Osteoblast (primary cell): ENCODE measurements around the gene RRAS2. TPM values are rescaled to one million over a fixed set of nuclear protein-coding genes. Genes with fewer than 3 reads are reported as not detected.

Experiments used
- DNase-seq: peaks from one replicate; pipeline ENCODE4 v3.0.0; 2011; ENCODE audit warnings: low spot score, mixed read lengths; ENCODE audit not compliant: insufficient read length; ENCODE audit errors: missing footprints
- H2AFZ ChIP-seq: 2 replicates; pipeline ENCODE4 v1.6.0; 2011; ENCODE audit warnings: mild to moderate bottlenecking, low read length
- H3K27ac ChIP-seq: 2 replicates; pipeline ENCODE4 v1.5.1; 2011; ENCODE audit warnings: mild to moderate bottlenecking, low read depth, low read length, moderate library complexity
- H3K27me3 ChIP-seq: 2 replicates; pipeline ENCODE4 v1.6.0; 2012; ENCODE audit warnings: mild to moderate bottlenecking, control low read depth, inconsistent platforms, low read length, moderate library complexity; ENCODE audit not compliant: insufficient read depth
- H3K36me3 ChIP-seq: 2 replicates; pipeline ENCODE4 v1.5.1; 2011; ENCODE audit warnings: mild to moderate bottlenecking, low read length, control low read depth, moderate library complexity; ENCODE audit not compliant: insufficient read depth
- H3K4me1 ChIP-seq: 2 replicates; pipeline ENCODE4 v1.5.1; 2011; ENCODE audit warnings: mild to moderate bottlenecking, low read length, control low read depth, moderate library complexity; ENCODE audit not compliant: insufficient read depth
- H3K4me2 ChIP-seq: 2 replicates; pipeline ENCODE4 v1.6.0; 2011; ENCODE audit warnings: mild to moderate bottlenecking, low read length; ENCODE audit not compliant: insufficient read depth
- H3K4me3 ChIP-seq: fragments of 200-600 bp; sonication (generic); 3 replicates; pipeline ENCODE4 v1.5.1; 2012; ENCODE audit warnings: mild to moderate bottlenecking, low read length, inconsistent platforms; ENCODE audit not compliant: insufficient read depth
- H3K79me2 ChIP-seq: 2 replicates; pipeline ENCODE4 v1.6.0; 2012; ENCODE audit warnings: mild to moderate bottlenecking, low read length, control low read depth, inconsistent platforms; ENCODE audit not compliant: insufficient read depth
- H3K9me3 ChIP-seq: 2 replicates; pipeline ENCODE4 v1.5.1; 2011; ENCODE audit warnings: low read depth, low read length, control low read depth
- H4K20me1 ChIP-seq: 2 replicates; pipeline ENCODE4 v1.6.0; 2012; ENCODE audit warnings: mild to moderate bottlenecking, low read length, control low read depth; ENCODE audit not compliant: insufficient read depth
- CTCF ChIP-seq: IDR thresholded peaks from 2 replicates; pipeline ENCODE4 v1.5.1; 2011; ENCODE audit warnings: mild to moderate bottlenecking, low read depth, low read length, moderate library complexity; ENCODE audit errors: extremely low read depth
- total RNA-seq: library from RNA; depleted of rRNA; stranded (reverse); fragments of >200 nt; gene quantifications from 2 replicates; pipeline ENCODE4 v1.2.3, GENCODE V29; 2012

RRAS2 gene
- total RNA-seq, 1 donor: 101 TPM

GRCh38 chr11:14309425-14310192 lies 49.4 kb downstream of the RRAS2 start:
- Histone ChIP-seq H4K20me1 (peaks cover 64% of the 10 kb centered on the region), H3K9me3 (no peaks in the 10 kb centered on the region), H3K4me1 (peaks cover 53% of the 10 kb centered on the region), H3K27me3 (no peaks in the 10 kb centered on the region), H3K36me3 (no peaks in the 10 kb centered on the region), H3K79me2 (peaks cover 92% of the 10 kb centered on the region), H3K4me2 (no peak overlapping the region), H3K27ac (no peak overlapping the region), H3K4me3 (no peak overlapping the region), H2AFZ (no peak overlapping the region)
- DNase-seq: no peak
- no peak for TF ChIP-seq CTCF

- Histone ChIP-seq H4K20me1 (peaks cover 67% of the 10 kb centered on the region), H3K4me1 (peaks cover 53% of the 10 kb centered on the region), H3K79me2 (peaks cover 92% of the 10 kb centered on the region), H3K9me3 (no peaks in the 10 kb centered on the region), H3K4me2 (no peak overlapping the region), H3K4me3 (no peak overlapping the region), H3K27me3 (no peaks in the 10 kb centered on the region), H3K27ac (peak overlapping the region; percentile 43), H2AFZ (no peak overlapping the region), H3K36me3 (no peaks in the 10 kb centered on the region)
- TF ChIP-seq CTCF: no peak
- DNase-seq: no peak
Measured at GRCh38 chr11:14308897-14309387, 50.0 kb downstream of the RRAS2 start.

- H3K36me3 ChIP-seq: no peaks in the 10 kb centered on the region
- peaks cover 49% of the 10 kb centered on the region for H3K4me1 ChIP-seq
- H2AFZ ChIP-seq: no peak overlapping the region
- DNase-seq: peak; percentile 50
- H3K9me3 ChIP-seq: no peaks in the 10 kb centered on the region
- no peak overlapping the region for H3K4me3 ChIP-seq
- peak overlapping the region; percentile 43 for H3K27ac ChIP-seq
- peak; percentile 71 for TF ChIP-seq CTCF
- peaks cover 93% of the 10 kb centered on the region for H3K79me2 ChIP-seq
- peak overlapping the region; percentile 63 for H3K4me2 ChIP-seq
- H3K27me3 ChIP-seq: no peaks in the 10 kb centered on the region
- H4K20me1 ChIP-seq: peaks cover 65% of the 10 kb centered on the region
Measured at GRCh38 chr11:14308114-14308896, 50.7 kb downstream of the RRAS2 start.

GRCh38 chr11:14306481-14306880 lies 52.5 kb downstream of the RRAS2 start:
- Histone ChIP-seq H3K79me2 (peaks cover 99% of the 10 kb centered on the region), H3K27ac (peak overlapping the region; percentile 31), H3K27me3 (no peaks in the 10 kb centered on the region), H4K20me1 (peaks cover 52% of the 10 kb centered on the region), H3K4me2 (no peak overlapping the region), H3K9me3 (no peaks in the 10 kb centered on the region), H2AFZ (no peak overlapping the region), H3K36me3 (no peaks in the 10 kb centered on the region), H3K4me3 (no peak overlapping the region), H3K4me1 (peaks cover 37% of the 10 kb centered on the region)
- DNase-seq: no peak
- TF ChIP-seq CTCF: no peak
